ENCODE results near the gene YIPF1.
"Not testable (repeated sequence)": the region's sequence is repeated elsewhere in the genome, so short reads cannot be mapped to it uniquely, and the experiment has no call there.

The YIPF1 gene

GRCh38 chr1:53837924-53838653 is 51.5 kb downstream of the YIPF1 start, which contains the start of gene NDC1:
NDC1 (minus strand) TSS chr1:53838296; CDS start chr1:53838261, 35 bp downstream.
- peak; percentile 85 for DNase-seq (ENCODE audit: low read depth)

GRCh38 chr1:53837646-53837923 is 52.0 kb downstream of the YIPF1 start:
- no peak for DNase-seq (ENCODE audit: low read depth)

DNA sequence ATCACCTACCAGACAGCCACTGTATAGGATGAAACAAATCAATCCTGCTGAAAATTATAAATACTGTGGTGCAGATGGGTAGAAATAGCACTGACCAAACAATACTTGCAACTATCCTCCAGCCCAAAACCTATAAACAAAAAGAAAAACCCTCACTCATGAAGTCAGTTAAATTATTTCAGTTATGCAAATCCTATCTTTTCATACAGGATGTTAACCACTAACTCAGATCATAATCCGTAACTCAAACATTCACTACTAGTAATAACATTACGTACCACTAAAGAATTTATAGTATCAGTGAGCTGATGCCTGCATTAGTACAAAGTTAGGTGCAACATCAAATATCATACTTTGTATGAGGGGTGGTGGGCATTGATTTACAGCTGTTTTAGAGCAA is 54.1 kb downstream of the YIPF1 start:
- no peak for DNase-seq (ENCODE audit: low read depth)

DNA sequence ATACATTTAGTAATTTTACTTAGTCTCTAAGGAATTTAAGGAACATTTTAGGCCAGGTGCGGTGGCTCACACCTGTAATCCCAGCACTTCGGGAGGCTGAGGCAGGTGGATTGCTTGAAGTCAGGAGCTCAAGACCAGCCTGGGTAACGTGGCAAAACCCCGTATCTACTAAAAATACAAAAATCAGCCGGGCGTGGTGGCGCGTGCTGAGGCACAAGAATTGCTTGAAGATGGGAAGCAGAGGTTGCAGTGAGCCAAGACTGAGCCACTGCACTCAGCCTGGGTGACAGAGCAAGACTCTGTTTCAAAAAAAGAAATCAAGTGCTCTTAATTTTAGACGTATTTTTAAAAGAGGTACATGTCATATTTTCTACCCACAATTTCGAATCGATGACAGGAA is 54.8 kb downstream of the YIPF1 start:
- DNase-seq (ENCODE audit: low read depth), result no peak

DNA sequence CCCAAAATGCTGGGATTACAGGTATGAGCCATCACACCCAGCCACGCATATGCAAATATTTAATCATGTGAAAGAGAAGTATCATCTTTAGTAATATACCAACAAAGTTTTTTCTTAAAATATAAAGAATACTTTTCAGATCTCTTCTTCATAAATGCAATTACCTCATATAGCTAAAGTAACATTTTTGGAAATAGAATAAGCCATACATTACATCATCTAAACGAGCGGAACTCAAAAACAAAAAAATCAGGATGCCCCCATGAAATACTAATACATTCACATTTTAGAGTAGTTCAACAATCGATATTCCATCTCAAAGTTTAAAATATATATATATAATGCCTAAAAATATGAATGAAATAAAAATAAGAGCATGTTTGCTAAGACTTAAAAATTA is 56.2 kb downstream of the YIPF1 start:
- DNase-seq (ENCODE audit: low read depth), result no peak

DNA sequence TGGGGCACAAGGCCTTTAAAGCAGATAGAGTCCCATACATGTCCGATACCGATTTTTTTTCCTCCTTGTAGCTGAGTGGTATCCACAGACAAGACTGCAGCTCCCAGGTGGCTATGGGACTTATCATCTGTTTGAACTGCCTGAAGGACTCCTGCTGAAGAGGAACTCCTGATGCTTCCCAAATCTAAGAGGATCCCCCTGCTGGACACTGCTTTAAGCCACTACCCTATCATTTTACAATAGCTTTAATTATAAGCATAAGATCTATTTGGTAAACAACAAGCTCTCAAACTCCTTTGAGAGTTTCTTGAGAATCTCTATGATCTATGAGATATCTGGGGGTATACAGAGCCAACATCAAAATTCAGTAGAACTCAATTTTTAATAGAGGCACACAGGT is 63.2 kb downstream of the YIPF1 start:
- DNase-seq (ENCODE audit: low read depth), result no peak

GRCh38 chr1:53825306-53825705 is 64.3 kb downstream of the YIPF1 start:
- DNase-seq (ENCODE audit: low read depth), result no peak

GRCh38 chr1:53822931-53823330 is 66.7 kb downstream of the YIPF1 start:
- no peak for DNase-seq (ENCODE audit: low read depth)

DNA sequence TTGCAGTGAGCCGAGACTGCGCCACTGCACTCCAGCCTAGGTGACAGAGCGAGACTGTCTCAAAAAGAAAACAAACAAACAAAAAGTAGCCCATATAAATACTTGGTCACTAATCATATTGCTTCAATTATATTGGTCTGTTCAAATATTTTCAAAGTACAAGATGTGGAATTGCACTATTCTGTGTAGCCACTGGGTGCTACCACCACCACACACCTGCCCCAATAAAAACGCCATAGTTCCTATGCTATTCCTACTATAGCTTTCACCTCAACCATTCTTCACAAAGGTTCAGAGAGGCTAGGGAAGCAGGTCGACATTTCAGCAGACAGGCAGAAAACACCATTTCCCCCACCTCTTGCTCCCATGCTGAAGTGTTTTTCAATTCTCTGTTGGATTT is 68.2 kb downstream of the YIPF1 start:
- DNase-seq (ENCODE audit: low read depth), result no peak

GRCh38 chr1:53819387-53819786 is 70.2 kb downstream of the YIPF1 start:
- no peak for DNase-seq (ENCODE audit: low read depth)

- not testable (repeated sequence) for DNase-seq (ENCODE audit: low read depth)
Measured at GRCh38 chr1:53816584-53816983, 73.0 kb downstream of the YIPF1 start.

GRCh38 chr1:53815484-53815883 is 74.1 kb downstream of the YIPF1 start:
- not testable (repeated sequence) for DNase-seq (ENCODE audit: low read depth)

DNA sequence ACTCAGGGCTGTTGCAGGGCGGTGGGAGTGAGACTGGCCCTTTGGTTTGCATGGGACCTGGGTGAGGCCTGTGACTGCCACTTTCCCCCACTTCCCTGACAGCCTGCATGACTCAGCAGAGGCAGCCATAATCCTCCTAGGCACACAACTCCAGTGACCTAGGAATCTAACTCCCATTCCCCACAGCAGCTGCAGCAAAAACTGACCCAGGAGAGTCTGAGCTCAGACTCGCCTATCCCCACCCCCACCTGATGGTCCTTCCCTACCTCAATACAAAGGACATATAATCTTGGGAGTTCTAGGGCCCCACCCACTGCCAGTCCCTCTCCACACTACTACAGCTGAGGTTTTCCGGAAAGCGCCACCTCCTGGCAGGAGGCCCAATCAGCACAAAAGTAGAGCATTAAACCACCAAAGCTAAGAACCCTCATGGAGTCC is 78.2 kb downstream of the YIPF1 start:
- no peak for DNase-seq (ENCODE audit: low read depth)

DNA sequence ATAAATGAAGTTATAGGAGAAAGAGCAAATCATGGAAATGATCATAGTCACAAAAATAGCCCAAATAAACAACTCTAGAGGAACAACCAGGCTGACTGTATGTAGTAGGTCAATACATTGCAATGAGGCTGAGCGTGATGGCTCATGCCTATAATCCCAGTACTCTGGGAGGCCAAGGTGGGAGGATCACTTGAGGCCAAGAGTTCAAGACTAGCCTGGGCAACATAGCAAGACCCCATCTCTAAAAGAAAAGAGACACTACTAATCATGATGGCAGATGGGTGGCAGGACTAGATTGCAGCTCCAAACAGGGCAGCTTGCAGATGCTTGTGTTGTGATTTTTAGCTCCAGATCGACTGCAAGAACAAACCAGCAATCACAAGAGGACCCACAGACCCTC is 79.1 kb downstream of the YIPF1 start:
- no peak for DNase-seq (ENCODE audit: low read depth)

- DNase-seq (ENCODE audit: low read depth), result no peak
Measured at GRCh38 chr1:53810007-53810406, 79.6 kb downstream of the YIPF1 start.

- DNase-seq (ENCODE audit: low read depth), result no peak
Measured at GRCh38 chr1:53807916-53808315, 81.7 kb downstream of the YIPF1 start.

- no peak for DNase-seq (ENCODE audit: low read depth)
Measured at GRCh38 chr1:53804791-53805505, 84.6 kb downstream of the YIPF1 start.

GRCh38 chr1:53804181-53804580 is 85.4 kb downstream of the YIPF1 start:
- no peak for DNase-seq (ENCODE audit: low read depth)
